ENCODE results near the gene COCH. TPM values are rescaled to one million over a fixed set of nuclear protein-coding genes. Genes with fewer than 3 reads are reported as not detected.

Gene COCH
- total and polyA plus RNA-seq, 10 of the 15 experiments (the other 5 are each of a cell fraction or from before 2014, with no cell fraction given): 1.8 to 8.3 (median 5.1) TPM

- intact Hi-C loops (cut with micrococcal nuclease; ENCODE audit: unreplicated experiment) (no loop called here), in situ Hi-C loops (cut with MboI) (no loop called here)
- no TSS peak for BruUV-seq (replicated peaks)
- H3K27me3 ChIP-seq (replicated peaks in 1 of 2; ENCODE audit: control insufficient read depth in 2 of 2, insufficient read depth in 2 of 2, low read length in 1 of 2): no peaks in the 10 kb centered on the region
- no peaks in the 10 kb centered on the region for H3K79me2 ChIP-seq (ENCODE audit: control insufficient read depth, insufficient read depth, low read length)
- DNase-seq (ENCODE audit: low read depth, low spot score) (no peak), FAIRE-seq (no peak), ATAC-seq (peak; percentile 50)
- POLR2A ChIA-PET: interaction anchor here (0.5 kb wide), 1 partner anchor 94 kb away, joined by 4 read pairs; no protein-coding TSS in a partner anchor
- H2AFZ ChIP-seq (ENCODE audit: control insufficient read depth, low read depth, low read length): no peak overlapping the region
- RAD21 ChIA-PET (ENCODE audit: unreplicated experiment): no interaction called here
- H3K4me2 ChIP-seq (ENCODE audit: control insufficient read depth, insufficient read depth): no peak overlapping the region
- no peaks in the 10 kb centered on the region for H3K9me3 ChIP-seq (replicated peaks; ENCODE audit: control insufficient read depth, insufficient read depth, low read length)
- H3K4me3 ChIP-seq: no peak overlapping the region
- no peaks in the 10 kb centered on the region for H3K36me3 ChIP-seq (ENCODE audit: control insufficient read depth in 2 of 2, insufficient read depth in 2 of 2, low read length in 1 of 2)
- no peak overlapping the region for H3K27ac ChIP-seq (ENCODE audit: control insufficient read depth, insufficient read depth)
- H4K20me1 ChIP-seq (ENCODE audit: control insufficient read depth, insufficient read depth): no peaks in the 10 kb centered on the region
- H3K9ac ChIP-seq (ENCODE audit: control insufficient read depth, insufficient read depth, low read length): no peak overlapping the region
- no peaks in the 10 kb centered on the region for H3K4me1 ChIP-seq (ENCODE audit: control insufficient read depth, insufficient read depth, low read length)
- WGBS (ENCODE audit: insufficient coverage, insufficient replicate concordance, low lambda C conversion rate, missing lambda C conversion rate): 86% methylated on average over 6 of the region's 6 CpGs
- SMC1A ChIA-PET (ENCODE audit: uncharacterized antibody, unreplicated experiment): no interaction called here
- TF ChIP-seq SPI1 (IDR thresholded peaks at IDR 0.05; ENCODE audit: borderline replicate concordance, insufficient read depth, low read depth, low read length) (peak; percentile 46; the same call in 1 of the 2 replicates), JUNB (IDR thresholded peaks at IDR 0.05) (peak; percentile 55; the same call in 1 of the 2 replicates), RUNX3 (IDR thresholded peaks at IDR 0.05; ENCODE audit: low read length) (peak; percentile 20; the same call in 1 of the 2 replicates), IKZF1 (conservative IDR thresholded peaks at IDR 0.05) (no peak)
- TF ChIP-seq, protein P1, sequence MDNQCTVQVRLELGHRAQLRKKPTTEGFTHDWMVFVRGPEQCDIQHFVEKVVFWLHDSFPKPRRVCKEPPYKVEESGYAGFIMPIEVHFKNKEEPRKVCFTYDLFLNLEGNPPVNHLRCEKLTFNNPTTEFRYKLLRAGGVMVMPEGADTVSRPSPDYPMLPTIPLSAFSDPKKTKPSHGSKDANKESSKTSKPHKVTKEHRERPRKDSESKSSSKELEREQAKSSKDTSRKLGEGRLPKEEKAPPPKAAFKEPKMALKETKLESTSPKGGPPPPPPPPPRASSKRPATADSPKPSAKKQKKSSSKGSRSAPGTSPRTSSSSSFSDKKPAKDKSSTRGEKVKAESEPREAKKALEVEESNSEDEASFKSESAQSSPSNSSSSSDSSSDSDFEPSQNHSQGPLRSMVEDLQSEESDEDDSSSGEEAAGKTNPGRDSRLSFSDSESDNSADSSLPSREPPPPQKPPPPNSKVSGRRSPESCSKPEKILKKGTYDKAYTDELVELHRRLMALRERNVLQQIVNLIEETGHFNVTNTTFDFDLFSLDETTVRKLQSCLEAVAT (IDR thresholded peaks at IDR 0.05): no peak
- CTCF ChIA-PET: no interaction called here
These were observed 9.3 kb downstream of the COCH start for GRCh38 chr14:30883508-30884294.

- intact Hi-C loops (cut with micrococcal nuclease; ENCODE audit: unreplicated experiment): no loop called here
- Histone ChIP-seq H3K36me3 (ENCODE audit: control insufficient read depth in 2 of 2, insufficient read depth in 2 of 2, low read length in 1 of 2) (no peaks in the 10 kb centered on the region), H3K4me3 (no peak overlapping the region), H3K27me3 (replicated peaks in 1 of 2; ENCODE audit: control insufficient read depth in 2 of 2, insufficient read depth in 2 of 2, low read length in 1 of 2) (no peaks in the 10 kb centered on the region), H3K9ac (ENCODE audit: control insufficient read depth, insufficient read depth, low read length) (no peak overlapping the region), H3K27ac (ENCODE audit: control insufficient read depth, insufficient read depth) (no peak overlapping the region), H4K20me1 (ENCODE audit: control insufficient read depth, insufficient read depth) (no peaks in the 10 kb centered on the region), H3K9me3 (replicated peaks; ENCODE audit: control insufficient read depth, insufficient read depth, low read length) (no peaks in the 10 kb centered on the region), H3K4me1 (ENCODE audit: control insufficient read depth, insufficient read depth, low read length) (no peaks in the 10 kb centered on the region), H3K79me2 (ENCODE audit: control insufficient read depth, insufficient read depth, low read length) (no peaks in the 10 kb centered on the region), H3K4me2 (ENCODE audit: control insufficient read depth, insufficient read depth) (no peak overlapping the region), H2AFZ (ENCODE audit: control insufficient read depth, low read depth, low read length) (no peak overlapping the region)
- ChIA-PET POLR2A (no interaction called here), SMC1A (ENCODE audit: uncharacterized antibody, unreplicated experiment) (no interaction called here), RAD21 (ENCODE audit: unreplicated experiment) (no interaction called here), CTCF (no interaction called here)
- TF ChIP-seq MYC (IDR thresholded peaks at IDR 0.05; ENCODE audit: insufficient read depth, insufficient read length, insufficient replicate concordance, low read length, severe bottlenecking): no peak
- no peak for TF ChIP-seq RAD21 (IDR thresholded peaks at IDR 0.05; ENCODE audit: insufficient read depth, low read depth, low read length)
- TF ChIP-seq RUNX3 (IDR thresholded peaks at IDR 0.05; ENCODE audit: low read length): no peak
- no peak for TF ChIP-seq CBFB (IDR thresholded peaks at IDR 0.05; ENCODE audit: low read depth)
- TF ChIP-seq CHD4 (IDR thresholded peaks at IDR 0.05): no peak
- TF ChIP-seq SMAD5 (IDR thresholded peaks at IDR 0.05; ENCODE audit: low read depth): no peak
- no peak for TF ChIP-seq PAX8 (IDR thresholded peaks at IDR 0.05)
- no peak for FAIRE-seq
- no TSS peak for BruUV-seq (replicated peaks)
- in situ Hi-C loops (cut with MboI): no loop called here
- DNase-seq (ENCODE audit: low read depth, low spot score): no peak
- no peak for ATAC-seq
- WGBS (ENCODE audit: insufficient coverage, insufficient replicate concordance, low lambda C conversion rate, missing lambda C conversion rate): 96% methylated on average over 3 of the region's 3 CpGs
These were observed 10.5 kb downstream of the COCH start for GRCh38 chr14:30884901-30885300.

Measured in GM12878 (cell line).